HG02588 (cell line): Measurements from ENCODE around the gene SLC6A7.
A peak's percentile ranks its signal among the peaks of the same experiment; 100 is the strongest.

Experiments used
- ATAC-seq: cut with Tn5 transposase; IDR thresholded peaks from one replicate; pipeline ENCODE4 v1.9.1; 2021; ENCODE audit warnings: mild to moderate bottlenecking, moderate library complexity; ENCODE audit not compliant: unreplicated experiment

The SLC6A7 gene

GRCh38 chr5:150155258-150156026 is 34.4 kb upstream of the SLC6A7 start, which contains the start of gene PDGFRB:
PDGFRB (minus strand) TSS chr5:150155845; CDS start chr5:150137047, 18,798 bp downstream.
- peak; percentile 55 for ATAC-seq

- no peak for ATAC-seq
These were observed 33.9 kb upstream of the SLC6A7 start for GRCh38 chr5:150156027-150156368.

GRCh38 chr5:150156540-150156939 is 33.3 kb upstream of the SLC6A7 start:
- no peak for ATAC-seq

GRCh38 chr5:150157168-150157567 is 32.7 kb upstream of the SLC6A7 start:
- ATAC-seq: no peak

GRCh38 chr5:150158170-150158949 is 31.5 kb upstream of the SLC6A7 start:
- ATAC-seq: no peak

DNA sequence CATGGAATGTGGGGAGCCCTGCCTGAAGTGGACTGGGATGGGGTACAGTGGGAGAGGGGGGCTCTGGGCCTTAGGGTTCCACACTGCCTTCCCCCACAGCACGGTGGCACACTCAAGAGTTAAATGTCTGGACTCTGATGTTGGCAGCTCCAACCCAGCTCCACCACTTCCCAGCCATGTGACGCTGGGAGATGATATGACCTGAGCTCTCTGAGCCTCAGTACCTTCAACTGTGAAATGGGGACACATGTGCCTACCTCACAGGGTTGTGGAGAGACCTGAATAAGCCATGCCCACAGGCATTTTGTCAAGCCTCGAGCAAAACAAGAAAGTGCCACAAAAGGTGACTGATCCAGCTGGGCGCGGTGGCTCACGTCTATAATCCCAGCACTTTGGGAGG is 30.8 kb upstream of the SLC6A7 start:
- no peak for ATAC-seq

DNA sequence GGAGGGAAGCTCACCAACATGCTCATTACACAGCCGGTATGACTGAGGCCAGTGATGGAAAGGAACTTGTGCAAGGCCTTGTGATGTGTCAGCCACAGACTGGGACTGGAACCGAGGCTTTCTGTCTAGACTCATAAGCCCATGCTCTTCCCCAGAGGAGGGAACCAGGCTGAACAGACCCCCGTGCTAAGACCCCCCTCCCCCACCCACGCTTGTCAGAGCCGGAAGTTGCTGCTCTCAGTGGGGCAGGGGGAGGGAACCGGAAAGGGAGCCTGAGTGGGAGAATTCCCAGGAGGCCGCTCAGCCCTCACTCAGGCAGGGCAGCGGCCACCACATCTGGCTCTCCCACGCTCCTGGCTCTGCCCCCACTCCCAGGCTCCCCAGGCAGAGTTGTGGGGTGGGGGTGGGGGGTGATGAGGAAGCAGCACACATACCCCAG is 30.1 kb upstream of the SLC6A7 start:
- no peak for ATAC-seq

GRCh38 chr5:150160448-150161081 is 29.3 kb upstream of the SLC6A7 start:
- ATAC-seq: no peak

DNA sequence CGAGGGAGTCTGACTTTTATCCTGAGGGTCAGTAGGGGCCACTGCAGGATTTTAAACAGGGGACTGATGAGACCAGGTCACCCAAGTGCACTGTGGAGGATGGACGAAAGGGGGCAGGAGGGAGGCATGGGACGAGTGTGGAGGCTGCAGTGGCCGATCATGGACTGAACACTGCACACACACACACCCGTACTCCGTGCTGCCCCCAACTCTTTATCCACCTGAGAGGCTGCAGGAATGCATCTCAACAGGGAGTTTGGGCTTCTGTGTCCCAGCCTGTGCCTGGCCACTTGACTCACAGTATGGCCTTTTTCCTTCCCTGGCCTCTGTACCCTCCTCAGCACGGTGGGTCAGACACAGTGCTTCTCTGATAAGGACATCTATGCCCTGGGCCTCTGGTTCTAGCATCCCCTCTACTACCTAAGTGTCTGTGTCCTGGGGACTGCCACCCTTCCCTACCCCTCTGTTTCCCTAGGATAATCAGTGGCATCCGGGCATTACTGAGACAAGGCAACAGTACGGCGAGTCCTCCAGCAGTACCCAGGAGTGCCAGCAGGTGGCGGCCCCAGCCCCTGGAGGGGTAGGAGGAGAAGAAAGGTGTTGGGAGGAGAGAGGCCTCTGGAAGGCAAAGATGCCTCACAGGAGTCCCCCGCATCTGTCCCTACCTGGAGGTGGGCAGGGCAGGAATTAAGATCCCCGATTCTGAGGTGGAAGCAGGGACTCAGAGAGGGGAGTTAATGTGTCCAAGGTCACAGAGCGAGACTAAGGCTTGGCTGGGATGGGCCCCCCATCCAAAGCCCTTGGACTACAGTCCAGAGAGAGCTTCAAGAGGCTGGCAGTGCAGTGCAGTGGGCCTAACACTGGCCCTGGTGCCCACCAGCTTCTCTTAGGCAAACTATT is 28.4 kb upstream of the SLC6A7 start:
- no peak for ATAC-seq

- ATAC-seq: no peak
These were observed 27.7 kb upstream of the SLC6A7 start for GRCh38 chr5:150162142-150162513.

GRCh38 chr5:150163035-150163434 is 26.8 kb upstream of the SLC6A7 start:
- ATAC-seq: no peak

- ATAC-seq: no peak
These were observed 26.3 kb upstream of the SLC6A7 start for GRCh38 chr5:150163547-150164059.

GRCh38 chr5:150164211-150164980 is 25.5 kb upstream of the SLC6A7 start:
- ATAC-seq: no peak

- no peak for ATAC-seq
These were observed 23.7 kb upstream of the SLC6A7 start for GRCh38 chr5:150166037-150166649.

GRCh38 chr5:150166650-150167511 is 23.0 kb upstream of the SLC6A7 start, which contains the start of gene CDX1:
CDX1 (plus strand) TSS chr5:150166778; CDS start chr5:150166877, 99 bp downstream.
- no peak for ATAC-seq

- no peak for ATAC-seq
These were observed 22.4 kb upstream of the SLC6A7 start for GRCh38 chr5:150167512-150167850.

DNA sequence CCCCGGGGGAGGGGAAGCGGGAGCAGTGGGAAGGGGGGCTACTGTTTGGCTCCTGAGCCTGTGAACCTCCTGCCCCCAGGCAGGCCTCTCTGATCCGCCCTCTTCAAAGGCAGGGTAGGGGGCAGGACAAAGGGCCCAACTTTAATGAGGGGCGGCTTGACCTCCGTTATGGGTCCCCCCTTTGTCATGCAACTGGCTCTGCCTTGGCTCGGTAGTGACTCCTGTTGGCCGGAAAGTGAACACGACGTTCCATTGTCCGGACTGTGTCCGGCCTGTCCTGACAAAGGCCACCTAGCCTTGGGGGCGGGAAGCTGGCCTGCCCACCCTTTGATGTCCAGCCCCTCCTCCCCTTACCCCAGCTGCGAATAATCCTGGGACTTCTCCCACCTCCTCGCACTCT is 22.0 kb upstream of the SLC6A7 start:
- ATAC-seq: no peak

GRCh38 chr5:150168864-150169263 is 21.0 kb upstream of the SLC6A7 start:
- ATAC-seq: no peak
